ENCODE results near the gene CRADD. TPM values are rescaled to one million over a fixed set of nuclear protein-coding genes. Genes with fewer than 3 reads are reported as not detected.

CRADD gene
- total RNA-seq, 1 donor: 17.2 TPM

DNA sequence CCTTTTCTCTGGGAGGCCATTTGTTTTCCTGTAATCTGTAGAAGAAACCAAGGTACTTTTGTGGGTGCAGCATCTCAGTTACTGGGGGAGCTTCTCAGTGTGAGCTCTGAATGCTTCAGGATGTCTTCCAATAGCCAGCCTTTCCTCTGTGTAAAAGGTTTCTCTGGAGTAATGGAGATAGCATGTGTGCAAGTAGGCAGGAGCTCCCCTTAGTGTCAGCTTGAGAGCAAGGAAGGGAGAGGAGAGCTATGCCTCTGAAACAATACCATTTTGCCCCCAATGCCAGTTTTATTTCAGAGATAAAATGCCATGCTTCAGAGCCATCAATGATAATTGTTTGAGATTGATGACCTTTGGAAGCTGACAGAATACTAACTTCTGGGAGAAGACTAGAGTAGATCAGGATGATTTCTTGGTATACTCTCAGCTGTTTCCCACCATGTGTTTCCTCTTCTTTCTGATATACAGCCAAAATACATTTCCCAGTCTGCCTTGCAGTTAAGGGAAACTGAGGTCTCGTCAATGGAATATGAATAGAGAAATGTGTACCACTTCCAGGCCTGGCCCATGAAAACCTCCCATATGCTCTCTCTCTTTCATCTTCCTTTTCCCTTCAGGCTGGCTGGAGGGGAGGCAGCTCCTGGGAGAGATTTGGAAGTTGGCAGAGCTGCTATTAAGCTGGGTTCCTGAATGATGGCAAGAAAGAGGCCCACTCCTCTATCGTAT is 125.7 kb downstream of the CRADD start:
- peak in 1 of 3 donors; percentile 52 for DNase-seq (ENCODE audit: low read depth in 2 of 3, low spot score in 2 of 3)

DNA sequence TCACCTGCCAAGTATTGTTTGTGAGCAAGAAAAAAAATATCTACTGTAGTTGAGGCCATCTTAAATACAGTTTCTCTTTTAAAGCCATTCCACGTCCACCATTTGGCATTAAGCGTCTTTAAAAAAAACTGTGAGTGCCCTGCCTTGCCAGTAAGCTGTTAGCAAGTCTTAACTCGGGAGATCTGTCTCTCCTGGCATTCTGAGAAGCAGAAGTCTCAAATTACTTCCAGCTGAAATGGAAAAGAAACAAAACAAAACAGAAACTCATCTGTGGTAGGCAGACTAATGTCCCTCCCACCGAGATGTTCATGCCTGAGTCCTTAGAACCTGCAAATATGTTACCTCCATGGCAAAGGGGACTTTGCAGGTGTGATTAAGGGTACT is 126.2 kb downstream of the CRADD start:
- peak in 2 of 3 donors; percentile 46 to 73 for DNase-seq (ENCODE audit: low read depth in 2 of 3, low spot score in 2 of 3)

DNA sequence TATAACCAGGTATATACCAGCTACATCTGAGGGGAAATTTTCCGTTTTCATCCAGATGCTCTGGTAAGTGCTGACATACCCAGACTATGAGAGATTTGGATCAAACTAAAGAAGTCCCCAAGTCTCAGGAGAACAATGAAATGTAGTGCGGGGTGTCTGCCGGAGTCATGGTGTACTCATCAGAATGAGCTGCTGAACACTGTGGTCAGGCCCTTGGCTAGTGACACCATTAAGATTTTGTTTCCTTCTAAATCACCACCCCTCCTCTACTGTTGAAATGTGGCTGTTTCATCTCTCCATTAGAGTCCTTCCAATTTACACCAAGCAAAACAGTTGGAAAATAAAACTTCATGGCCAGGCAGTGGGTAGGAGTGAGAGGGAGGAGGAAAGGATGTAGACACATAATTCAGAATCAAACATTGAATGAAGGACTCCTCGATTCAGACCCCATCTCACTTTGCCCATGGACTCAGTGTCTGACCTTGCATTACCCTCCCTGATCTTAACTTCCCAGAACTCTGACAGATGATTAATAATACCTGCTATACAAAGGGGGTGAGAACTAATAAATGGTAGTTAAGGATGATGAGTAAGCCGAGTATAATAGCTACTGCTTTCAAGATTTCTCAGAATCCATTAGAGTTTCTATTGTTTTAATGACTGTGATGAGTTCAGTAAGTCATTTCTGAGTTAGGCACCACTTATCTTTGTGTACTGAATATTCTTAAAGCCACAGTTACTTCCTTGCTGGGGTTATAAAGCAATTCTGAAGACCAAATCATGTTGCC is 127.4 kb downstream of the CRADD start:
- no peak for DNase-seq (ENCODE audit: low read depth in 2 of 3, low spot score in 2 of 3)

DNA sequence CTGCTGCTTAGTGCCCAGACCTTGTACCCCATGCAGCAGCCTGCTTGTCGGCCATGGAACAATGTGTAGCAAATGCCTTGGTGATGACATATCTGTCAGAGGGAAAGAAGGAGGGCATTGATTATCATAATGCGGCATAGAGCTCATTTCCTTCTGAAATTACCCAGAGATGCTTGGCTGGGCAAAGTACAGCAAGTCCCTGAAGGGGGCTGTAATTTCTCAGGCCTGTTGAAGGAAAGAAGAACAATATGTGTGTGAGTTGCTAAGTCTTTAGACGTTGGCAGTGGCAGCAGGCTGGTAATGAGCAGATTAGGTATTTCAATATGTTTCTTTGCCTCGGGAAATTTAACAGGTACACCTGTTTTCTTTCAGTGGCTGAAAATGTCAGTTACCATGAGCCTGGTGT is 128.6 kb downstream of the CRADD start:
- DNase-seq (ENCODE audit: low read depth in 2 of 3, low spot score in 2 of 3): no peak

DNA sequence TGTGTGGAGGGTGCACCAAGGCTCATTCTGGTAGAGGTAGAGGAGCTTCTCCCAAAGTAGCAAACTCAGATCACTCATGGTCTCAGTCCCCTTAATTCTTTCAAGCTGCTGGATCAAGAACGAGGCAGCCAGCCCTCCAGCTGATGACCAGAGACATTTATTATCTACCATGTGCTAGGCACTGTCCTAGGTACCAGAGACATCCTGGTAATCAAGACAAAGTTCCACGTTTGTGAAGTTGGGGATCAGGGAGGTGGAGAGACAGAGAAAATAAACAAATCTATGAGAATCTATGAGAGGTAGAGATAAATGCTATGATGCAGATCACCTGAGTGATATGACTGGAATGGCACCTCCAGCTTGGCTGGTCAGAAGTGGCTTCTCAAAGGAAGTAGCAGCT is 130.2 kb downstream of the CRADD start:
- DNase-seq (ENCODE audit: low read depth in 2 of 3, low spot score in 2 of 3): no peak

DNA sequence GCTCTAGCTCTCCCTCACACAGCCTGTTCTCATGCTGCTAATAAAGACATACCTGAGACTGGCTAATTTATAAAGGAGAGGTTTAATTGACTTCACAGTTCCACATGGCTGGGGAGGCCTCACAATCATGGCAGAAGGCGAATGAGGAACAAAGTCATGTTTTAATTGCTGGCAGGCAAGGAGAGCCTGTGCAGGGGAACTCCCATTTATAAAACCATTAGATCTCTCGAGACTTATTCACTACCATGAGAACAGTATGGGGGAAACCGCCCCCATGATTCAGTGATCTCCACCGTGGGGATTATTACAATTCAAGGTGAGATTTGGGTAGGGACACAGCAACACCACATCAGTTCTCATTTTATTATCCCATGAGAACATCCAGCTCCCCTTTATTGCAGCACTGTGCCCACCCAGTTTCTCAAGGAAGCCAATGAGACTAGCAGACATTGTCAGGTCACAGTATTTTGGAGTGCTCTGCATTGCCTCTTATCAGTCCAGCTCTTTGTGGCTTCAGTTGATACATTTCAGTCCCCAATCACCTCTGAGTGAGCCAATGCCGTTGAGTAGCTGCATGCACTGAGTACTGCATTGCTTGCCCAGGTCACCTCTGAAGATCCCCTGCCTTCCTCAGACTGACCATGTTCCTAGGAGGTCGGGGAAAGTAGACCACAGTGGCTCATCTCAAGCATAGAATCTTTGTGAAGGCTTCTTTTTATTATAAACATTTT is 131.2 kb downstream of the CRADD start:
- no peak for DNase-seq (ENCODE audit: low read depth in 2 of 3, low spot score in 2 of 3)

DNA sequence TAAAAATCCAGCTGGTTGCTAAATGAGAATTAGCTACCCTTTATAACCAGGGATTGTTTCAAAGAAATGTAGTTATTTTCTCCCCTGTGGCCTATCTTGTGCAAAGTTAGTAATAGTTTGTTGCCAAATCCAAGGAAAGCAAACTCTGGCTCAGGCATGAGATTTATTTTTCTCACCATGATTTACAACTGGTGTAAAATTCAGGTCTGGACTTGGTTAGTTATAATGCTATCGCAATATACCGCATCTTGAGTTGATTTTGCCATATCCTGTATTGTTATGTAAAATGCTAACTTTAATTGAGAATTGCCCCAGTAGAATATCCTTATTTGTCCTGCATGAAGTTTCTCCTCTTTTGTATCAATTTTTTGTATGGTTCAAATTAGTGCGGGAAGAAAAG is 135.5 kb downstream of the CRADD start:
- DNase-seq (ENCODE audit: low read depth in 2 of 3, low spot score in 2 of 3): no peak

DNA sequence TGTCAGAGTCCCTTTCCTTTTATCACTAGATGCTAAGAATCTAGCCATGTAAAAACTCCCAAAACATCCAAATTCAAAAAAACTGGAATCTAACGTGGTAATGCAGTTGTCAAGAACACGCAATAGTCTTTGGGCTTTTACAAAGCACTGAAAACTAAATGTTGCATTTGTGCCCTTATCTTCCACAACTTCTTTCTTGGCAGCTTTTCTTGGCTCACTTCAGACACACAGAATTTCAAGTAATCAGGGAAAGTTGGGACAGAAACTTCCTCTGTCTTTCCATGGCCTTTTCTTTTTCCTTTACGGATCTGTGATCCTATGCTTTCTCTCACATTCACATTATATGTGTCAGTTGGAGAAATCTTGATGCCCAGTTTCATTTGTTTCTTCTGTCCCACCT is 136.0 kb downstream of the CRADD start:
- no peak for DNase-seq (ENCODE audit: low read depth in 2 of 3, low spot score in 2 of 3)

DNA sequence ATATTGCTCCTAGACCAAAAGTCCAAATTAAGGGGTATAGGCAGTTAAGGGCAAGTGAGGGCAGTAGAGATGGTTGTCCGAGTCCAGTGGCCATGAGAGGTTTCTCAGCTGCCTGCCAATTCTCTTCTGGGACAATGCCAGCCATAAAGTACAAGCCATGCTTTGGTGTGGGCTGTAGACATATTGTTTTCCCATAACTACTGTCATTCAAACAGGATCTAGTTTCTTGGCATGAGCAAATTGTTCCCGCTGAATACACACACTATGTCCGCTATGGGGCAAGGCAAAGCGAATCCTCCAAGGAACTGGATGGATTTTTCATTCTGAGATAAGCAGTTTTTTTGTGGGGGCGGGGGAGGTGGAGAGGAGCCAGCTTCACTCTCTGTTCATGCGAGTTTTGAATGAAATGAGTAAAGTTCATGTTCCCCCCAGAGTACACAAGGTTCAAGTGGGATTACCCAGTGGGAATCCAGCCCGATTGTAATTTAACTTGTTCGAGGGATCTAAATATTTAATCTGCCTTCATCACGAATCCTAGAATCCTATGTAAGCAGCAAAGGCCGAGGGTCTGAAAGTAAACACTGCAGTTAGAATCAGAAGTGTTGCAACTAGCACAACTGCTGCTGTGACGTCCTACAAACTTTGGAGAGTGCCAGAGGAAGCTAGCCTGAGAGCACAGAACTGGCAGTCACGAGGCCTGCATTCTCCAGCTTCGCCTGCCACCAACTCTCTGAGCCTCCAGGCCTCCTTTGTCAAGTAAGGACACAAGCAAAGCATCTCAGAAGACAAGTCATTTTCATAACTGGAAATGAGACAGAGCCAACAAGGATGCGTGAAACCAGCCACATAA is 137.0 kb downstream of the CRADD start:
- DNase-seq (ENCODE audit: low read depth in 2 of 3, low spot score in 2 of 3): no peak

DNA sequence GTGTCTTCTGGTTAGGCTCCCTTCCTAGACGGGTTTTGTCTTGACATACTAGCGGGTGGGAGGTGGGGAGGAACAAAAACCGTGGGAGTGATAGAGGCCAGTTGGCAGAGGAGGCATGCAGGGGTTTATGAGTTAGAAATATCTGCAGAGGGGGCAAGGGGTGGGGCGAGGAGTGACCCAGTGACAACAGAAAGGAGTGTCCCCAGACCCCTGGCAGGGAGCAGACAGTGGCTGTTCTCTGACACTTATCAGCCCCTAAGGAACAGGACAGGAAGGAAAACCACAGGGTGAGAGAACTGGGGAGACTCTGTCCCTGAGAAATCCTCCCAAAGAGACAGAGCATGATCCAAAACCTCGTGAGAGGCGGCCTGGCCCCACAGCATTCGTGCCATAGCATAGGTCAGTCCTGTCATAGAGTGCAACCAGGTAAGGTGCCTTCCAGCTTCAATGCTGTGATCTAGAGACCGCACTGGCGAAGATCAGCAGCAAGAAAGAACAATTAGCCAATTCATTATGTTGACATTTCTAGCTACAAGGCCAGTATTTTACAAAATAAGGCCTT is 141.4 kb downstream of the CRADD start:
- no peak for DNase-seq (ENCODE audit: low read depth in 2 of 3, low spot score in 2 of 3)

DNA sequence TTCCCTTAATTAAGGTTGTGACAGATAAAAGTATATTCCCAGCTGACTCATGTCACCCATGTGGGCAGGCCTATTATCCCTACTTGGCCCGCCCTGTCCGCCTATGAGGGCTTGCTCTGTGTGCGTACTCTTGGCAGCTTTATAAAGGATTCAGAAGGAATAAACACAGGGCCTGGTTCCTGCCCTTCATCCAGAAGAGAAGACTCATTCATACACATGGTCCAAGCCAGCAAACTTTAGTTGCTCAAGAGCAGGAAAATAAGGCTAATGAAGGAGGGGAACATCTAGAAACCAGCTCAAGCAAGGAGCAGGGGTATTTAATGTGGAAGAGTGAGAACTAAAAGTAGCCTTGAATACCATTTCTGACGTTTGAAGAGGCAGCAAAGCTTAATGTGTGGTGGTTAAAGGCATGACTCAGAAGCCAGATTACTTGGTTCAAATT is 141.9 kb downstream of the CRADD start:
- no peak for DNase-seq (ENCODE audit: low read depth in 2 of 3, low spot score in 2 of 3)

DNA sequence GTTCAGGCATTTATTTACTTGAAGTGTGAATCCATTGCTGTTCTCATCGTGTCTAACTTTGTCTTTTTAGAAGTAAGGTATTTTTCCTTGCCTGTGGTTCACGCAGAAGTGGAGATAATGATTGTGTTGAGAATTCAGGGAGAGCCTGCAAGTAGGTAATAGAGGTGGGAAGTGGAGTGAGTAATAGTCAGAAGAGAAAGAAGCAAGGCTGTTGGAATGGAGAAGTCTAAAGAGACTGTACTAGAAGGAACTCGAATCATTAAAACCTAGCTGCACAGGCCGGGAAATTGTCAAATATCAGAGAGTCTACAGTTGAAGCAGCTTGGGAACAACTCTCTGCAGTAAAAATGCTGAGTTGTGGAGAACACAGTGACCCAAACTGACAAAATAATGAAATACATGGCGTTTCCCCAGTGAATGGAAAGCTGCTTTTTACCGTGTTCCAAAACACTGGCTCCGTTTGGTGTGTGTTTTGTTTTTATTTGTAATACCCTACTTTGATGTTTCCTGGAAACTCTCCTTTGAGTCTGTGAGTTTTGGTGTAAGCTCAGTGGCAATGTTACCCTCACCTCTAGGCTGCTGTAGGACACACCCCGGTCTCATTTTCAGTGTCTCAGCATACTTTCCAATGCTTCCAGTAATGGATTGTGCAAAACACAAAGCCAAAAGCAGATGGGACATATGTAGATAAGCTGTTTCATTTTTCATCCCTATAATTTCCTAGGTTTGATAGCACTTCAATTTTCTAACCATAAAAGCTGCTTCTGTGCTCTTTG is 146.6 kb downstream of the CRADD start:
- no peak for DNase-seq (ENCODE audit: low read depth in 2 of 3, low spot score in 2 of 3)

DNA sequence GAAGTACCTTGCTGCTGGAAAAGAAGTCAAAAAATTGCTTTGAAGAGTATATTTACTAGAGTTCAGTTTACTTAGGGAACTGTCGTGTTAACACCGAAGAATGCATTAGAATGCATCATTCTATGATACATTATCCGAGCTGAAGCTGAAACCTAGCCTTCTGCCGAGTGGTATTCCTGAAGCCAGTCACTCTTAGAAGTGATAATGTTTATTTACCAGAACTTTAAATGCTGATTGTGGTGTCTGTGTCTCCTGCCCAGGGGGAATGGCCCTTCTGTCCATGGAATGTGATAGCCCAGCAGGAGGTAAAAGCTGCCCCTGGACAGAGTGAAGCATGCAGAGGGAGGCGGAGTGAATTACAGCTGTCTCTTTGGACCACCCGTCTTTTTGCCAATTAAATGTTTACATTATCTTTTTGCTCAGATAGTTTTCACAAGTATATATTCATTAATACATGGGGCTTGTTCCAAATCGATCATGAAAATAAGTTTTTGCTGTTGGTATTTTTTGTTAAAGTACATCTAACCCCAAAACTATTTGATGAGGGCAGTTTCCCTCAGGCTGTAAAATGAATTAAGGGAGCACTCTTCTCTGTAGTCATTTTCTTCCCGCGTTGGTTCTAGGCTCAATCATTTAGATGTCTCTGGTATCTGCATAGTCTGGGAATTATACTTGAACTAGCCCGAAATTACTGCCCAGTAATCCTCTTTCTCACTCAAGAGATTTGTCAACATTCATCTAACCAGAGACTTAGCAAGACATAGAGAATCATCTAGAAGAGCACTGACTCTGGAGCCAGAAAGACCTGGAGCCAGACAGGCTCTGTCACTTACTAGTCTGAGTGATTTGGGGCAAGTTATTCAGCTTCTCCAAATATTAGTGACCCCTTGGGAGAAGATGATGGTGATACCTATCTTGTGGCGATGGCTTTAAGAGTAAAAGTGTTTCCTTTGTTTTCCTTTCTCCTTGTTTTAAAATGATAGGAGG is 147.6 kb downstream of the CRADD start:
- DNase-seq (ENCODE audit: low read depth in 2 of 3, low spot score in 2 of 3): no peak

DNA sequence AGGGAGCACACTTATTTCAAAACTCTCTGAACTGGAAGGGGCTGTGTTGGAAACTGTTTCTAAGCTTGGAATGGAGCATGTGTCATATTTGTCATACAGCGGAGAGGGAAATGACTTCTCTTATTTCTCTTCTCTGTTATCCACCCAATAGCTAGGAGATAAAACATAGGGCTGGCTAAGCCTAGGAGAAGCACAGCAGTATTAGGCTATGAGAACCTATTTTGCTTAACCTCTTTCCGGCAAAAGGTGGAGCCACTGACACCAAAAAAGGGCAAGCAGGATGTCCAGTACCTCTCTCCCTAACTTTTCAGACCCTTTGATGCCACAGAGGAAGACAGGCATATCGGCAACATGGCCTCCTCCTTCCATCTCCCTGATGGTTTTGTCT is 148.3 kb downstream of the CRADD start:
- DNase-seq (ENCODE audit: low read depth in 2 of 3, low spot score in 2 of 3): no peak

DNA sequence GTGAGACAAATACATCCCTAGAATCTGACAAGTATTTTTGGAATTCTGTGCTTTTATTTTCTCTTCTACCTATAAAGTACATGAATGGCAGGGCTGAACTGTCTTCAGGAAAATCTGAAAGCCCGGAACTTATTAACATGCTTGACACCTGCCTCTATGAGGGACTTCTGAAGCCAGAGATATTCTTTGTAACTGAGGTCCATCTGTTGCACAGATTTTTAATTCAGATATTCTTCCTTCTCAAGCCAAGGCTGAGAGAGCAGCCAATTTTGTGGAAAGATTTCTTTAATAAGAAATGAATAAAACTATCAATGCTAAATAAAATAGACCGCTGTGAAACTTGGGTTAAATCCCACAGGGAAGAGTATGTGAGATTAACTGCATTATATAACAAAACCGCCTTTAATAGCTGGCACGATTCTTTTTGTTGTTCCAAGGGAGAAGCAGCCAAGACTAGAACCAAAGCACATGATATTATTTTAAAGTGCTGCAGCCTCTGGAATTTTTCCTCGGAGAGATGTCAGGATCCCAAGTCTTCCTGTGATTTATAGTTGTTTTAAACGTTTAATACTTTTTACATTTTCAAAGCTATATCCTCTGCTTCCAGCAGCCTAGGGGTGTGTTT is 148.9 kb downstream of the CRADD start:
- DNase-seq (ENCODE audit: low read depth in 2 of 3, low spot score in 2 of 3): no peak

DNA sequence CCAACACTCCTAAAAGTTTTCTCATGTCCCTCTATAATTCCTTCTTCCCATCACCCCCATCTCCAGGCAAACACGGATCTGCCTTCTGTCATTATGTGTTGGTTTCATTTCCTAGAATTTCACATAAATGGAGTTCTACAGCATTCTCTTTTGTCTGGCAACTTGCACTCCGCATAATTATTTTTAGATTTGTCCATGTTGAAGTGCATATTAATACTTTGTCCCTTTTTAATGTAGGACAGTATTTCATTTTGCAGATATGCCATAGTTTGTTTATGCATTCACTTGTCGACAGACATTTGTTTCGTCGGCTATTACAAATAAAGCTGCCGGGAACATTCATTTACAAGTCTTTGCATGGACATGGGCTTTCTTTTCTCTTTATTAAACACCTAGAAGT is 150.0 kb downstream of the CRADD start:
- DNase-seq (ENCODE audit: low read depth in 2 of 3, low spot score in 2 of 3): no peak

DNA sequence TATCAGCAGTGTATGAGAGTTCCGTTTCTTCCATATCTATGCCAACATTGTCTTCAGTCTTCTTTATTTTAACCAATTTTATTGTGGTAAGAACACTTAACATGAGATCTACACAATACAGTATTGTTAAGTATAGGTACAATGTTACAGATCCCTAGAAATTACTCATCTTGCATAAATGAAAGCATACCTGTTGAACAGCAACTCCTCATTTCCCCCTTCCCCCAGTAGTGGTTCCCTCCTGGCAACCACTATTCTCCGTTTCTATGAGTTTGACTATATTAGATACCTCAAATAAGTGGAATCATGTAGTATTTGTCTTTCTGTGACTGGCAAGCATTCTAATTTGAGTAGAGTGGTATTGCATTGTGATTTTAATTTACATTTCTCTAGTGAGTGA is 150.5 kb downstream of the CRADD start:
- no peak for DNase-seq (ENCODE audit: low read depth in 2 of 3, low spot score in 2 of 3)

DNA sequence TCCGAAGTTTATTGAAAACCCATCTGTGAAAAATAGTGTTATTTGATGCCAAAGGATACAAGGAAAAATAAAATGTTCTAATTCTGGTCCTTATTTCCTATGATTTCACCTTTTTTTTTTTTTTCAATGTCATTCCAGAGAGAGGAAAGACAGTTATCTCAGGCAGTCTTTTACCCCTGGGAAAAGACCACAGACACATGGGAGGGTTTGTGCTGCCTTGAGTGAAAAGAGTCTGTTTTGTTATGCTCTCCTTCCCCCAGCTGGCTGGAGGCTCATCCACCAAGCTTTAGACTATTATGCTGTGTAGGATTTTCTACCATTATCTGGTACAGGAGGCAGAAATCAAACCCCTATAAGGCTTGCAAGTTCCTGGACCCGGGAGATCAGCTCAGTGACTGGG is 151.8 kb downstream of the CRADD start:
- no peak for DNase-seq (ENCODE audit: low read depth in 2 of 3, low spot score in 2 of 3)

Data from hematopoietic multipotent progenitor cell (in vitro differentiated cells).